C4-2B (cell line): ENCODE results near the gene PHACTR1.
"Not testable (repeated sequence)": the region's sequence is repeated elsewhere in the genome, so short reads cannot be mapped to it uniquely, and the experiment has no call there.

Experiments used
- H3K27ac ChIP-seq: fragments of 450-650 bp; 2 replicates; pipeline ENCODE4 v1.5.1; 2017
- ZFX ChIP-seq: fragments of 450-650 bp; IDR thresholded peaks from 2 replicates; pipeline ENCODE4 v1.6.1; 2017
- TF ChIP-seq, protein P1 (sequence below): fragments of 450-650 bp; conservative IDR thresholded peaks from 2 replicates; pipeline ENCODE4 v1.5.1; 2017; ENCODE audit warnings: mild to moderate bottlenecking

Gene PHACTR1

DNA sequence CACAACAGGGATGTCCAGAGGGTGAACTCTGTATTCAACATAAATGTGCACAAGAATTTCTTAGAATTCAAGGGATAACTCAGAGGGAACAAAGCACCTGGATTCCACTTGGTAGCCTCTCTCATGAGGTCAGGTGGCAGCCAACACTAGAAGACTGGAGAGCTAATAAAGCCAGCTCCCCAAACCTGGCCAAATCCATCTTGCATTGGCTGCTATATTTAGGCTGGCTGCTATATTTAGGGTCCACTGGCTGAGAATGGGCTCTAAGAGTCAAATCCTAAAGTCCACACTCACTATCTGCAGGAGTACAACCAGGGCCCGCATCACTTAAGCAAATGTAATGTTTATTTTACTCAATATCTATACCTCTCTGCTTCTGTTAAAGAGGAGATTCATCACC lies 591.8 kb downstream of the PHACTR1 start:
- no peak for TF ChIP-seq ZFX
- TF ChIP-seq, protein P1, sequence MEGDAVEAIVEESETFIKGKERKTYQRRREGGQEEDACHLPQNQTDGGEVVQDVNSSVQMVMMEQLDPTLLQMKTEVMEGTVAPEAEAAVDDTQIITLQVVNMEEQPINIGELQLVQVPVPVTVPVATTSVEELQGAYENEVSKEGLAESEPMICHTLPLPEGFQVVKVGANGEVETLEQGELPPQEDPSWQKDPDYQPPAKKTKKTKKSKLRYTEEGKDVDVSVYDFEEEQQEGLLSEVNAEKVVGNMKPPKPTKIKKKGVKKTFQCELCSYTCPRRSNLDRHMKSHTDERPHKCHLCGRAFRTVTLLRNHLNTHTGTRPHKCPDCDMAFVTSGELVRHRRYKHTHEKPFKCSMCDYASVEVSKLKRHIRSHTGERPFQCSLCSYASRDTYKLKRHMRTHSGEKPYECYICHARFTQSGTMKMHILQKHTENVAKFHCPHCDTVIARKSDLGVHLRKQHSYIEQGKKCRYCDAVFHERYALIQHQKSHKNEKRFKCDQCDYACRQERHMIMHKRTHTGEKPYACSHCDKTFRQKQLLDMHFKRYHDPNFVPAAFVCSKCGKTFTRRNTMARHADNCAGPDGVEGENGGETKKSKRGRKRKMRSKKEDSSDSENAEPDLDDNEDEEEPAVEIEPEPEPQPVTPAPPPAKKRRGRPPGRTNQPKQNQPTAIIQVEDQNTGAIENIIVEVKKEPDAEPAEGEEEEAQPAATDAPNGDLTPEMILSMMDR = no peak
- no peak overlapping the region for H3K27ac ChIP-seq

GRCh38 chr6:13311155-13311554 lies 594.6 kb downstream of the PHACTR1 start:
- no peak overlapping the region for H3K27ac ChIP-seq
- no peak for TF ChIP-seq ZFX
- TF ChIP-seq, protein P1 = no peak

GRCh38 chr6:13314806-13315205 lies 598.2 kb downstream of the PHACTR1 start:
- TF ChIP-seq ZFX = no peak
- TF ChIP-seq, protein P1 = no peak

DNA sequence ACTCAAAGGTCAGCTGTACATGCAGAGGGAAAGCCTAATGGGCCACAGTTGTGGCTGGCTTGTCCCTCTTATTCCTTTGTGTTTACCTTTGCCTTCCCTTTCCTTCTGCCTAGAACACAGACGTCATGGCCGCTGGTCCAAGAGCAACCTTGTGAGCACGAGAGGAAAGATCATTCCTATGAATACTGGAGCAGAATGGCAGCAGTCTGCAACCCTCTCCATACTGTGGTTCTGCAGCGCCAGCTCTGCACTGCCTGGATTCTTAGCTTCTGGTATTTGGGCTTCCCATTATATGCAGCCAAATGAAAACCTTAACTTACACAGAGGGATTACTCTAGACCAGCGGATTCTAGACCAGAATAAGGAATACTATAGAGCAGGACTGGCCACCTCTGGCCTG lies 599.3 kb downstream of the PHACTR1 start:
- H3K27ac ChIP-seq = no peak overlapping the region
- TF ChIP-seq, protein P1 = no peak
- no peak for TF ChIP-seq ZFX

More at GRCh38 chr6:13314806-13315205, 598.2 kb downstream of the PHACTR1 start:
- H3K27ac ChIP-seq = no peak overlapping the region

DNA sequence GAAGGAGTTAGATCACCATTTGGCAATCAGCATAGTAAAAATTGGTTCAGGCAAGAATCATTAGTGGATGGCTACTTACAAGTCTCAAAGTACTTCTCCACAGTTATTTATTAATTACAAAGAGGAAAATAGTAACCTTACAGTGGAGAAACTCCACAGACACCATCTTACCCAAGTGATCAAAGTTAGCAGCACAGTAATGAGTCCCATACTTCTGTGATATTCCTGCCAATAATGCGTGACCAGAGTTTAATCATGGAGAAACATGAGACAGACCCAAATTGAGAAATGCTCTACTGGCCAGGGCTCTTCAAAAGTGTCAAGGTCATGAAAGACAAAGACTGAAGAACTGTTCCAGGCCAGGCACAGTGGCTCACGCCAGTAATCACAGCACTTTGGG lies 602.3 kb downstream of the PHACTR1 start:
- H3K27ac ChIP-seq = no peak overlapping the region
- TF ChIP-seq, protein P1 = no peak
- TF ChIP-seq ZFX = no peak

DNA sequence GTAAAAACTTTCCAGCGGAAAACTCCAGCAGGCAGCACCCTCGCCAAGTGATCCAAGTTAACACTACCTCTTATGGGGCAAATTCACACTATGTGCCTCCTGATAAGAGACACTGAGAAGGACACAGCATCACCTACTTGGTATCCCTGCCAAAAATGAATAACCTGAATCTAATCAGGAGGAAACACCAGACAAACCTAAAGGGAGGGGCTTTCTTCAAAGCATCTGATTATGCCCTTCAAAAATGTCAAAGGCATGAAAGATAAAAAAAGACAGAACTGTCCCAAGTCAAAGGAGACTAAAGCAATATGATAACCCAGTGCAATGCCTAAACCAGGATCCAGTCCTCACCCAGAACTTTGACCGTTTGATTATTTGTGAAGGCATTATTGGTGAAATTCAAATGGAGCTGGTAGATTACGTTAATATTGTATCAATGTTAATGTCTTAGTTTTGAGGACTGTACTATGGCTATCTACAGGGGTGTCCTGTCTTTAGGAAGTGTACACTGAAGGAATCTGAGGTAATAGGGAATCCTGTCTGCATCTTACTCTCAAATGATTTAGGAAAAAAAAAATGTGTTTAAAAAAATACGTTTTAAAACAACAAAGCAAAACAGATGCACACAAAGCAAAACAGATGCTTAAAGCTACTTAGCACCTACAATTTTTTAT lies 603.5 kb downstream of the PHACTR1 start:
- no peak overlapping the region for H3K27ac ChIP-seq
- TF ChIP-seq, protein P1 = no peak
- TF ChIP-seq ZFX = no peak

DNA sequence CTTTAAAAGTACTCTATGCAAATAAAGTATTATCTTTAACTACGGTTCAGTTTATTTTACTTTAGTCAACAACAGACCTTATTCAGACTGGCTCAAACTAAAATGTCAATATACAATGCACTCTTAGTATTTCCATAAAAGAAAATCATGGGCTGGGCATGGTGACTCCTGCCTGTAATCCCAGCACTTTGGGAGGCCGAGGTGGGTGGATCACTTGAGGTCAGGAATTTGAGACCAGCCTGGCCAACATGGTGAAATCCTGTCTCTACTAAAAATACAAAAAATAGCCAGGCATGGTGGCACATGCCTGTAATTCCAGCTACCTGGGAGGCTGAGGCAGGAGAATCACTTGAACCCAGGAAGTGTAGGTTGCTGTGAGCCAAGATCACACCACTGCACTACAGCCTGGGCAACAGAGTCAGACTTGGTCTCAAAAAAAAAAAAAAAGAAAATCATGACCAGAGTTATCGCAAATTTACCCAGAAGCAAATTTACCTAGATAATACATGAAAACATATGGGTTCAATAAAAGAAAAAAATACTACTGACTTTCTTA lies 609.5 kb downstream of the PHACTR1 start:
- not testable (repeated sequence) for H3K27ac ChIP-seq

GRCh38 chr6:13327691-13328075 lies 611.1 kb downstream of the PHACTR1 start:
- TF ChIP-seq, protein P1 = no peak
- no peak for TF ChIP-seq ZFX

More at GRCh38 chr6:13327691-13328075, 611.1 kb downstream of the PHACTR1 start:
- peak overlapping the region; percentile 85 for H3K27ac ChIP-seq
